Upper lobe of left lung (tissue), 6 donors: Measurements from ENCODE around the gene HEATR3. TPM values are rescaled to one million over a fixed set of nuclear protein-coding genes. Genes with fewer than 3 reads are reported as not detected.

ENCODE experiments used
- ATAC-seq, 2 donors: fragments of 200-7000 bp; cut with Tn5 transposase; one replicate each; pipeline ENCODE4 v1.9.1; 2022; ENCODE audit warnings: mild to moderate bottlenecking in 2 of 2, moderate library complexity in 2 of 2; ENCODE audit not compliant: low FRiP score in 2 of 2
- DNase-seq, 2 donors: peaks; one replicate each; pipeline ENCODE4 v3.0.0-alpha.2; 2019 to 2020
- H3K27ac ChIP-seq, 4 donors: fragments of 200-600 bp; sonication (generic); one replicate each; pipeline ENCODE4 v1.5.1; 2016 to 2019
- H3K27me3 ChIP-seq, 4 donors: fragments of 200-600 bp; sonication (generic); one replicate each; pipeline ENCODE4 v1.5.1; 2017 to 2019
- H3K36me3 ChIP-seq, 4 donors: fragments of 200-600 bp; sonication (generic); one replicate each; pipeline ENCODE4 v1.5.1; 2016 to 2019
- H3K4me1 ChIP-seq, 4 donors: fragments of 200-600 bp; sonication (generic); one replicate each; pipeline ENCODE4 v1.5.1; 2018 to 2019
- H3K4me3 ChIP-seq, 4 donors: fragments of 200-600 bp; sonication (generic); one replicate each; pipeline ENCODE4 v1.5.1; 2017 to 2019; ENCODE audit warnings: mild to moderate bottlenecking in 2 of 4, moderate library complexity in 1 of 4
- H3K9me3 ChIP-seq, 4 donors: fragments of 200-600 bp; sonication (generic); one replicate each; pipeline ENCODE4 v1.5.1; 2018 to 2019
- EP300 ChIP-seq, 4 donors: sonication (generic); formaldehyde crosslinking; IDR thresholded peaks; one replicate each; pipeline ENCODE4 v1.5.1; 2017; ENCODE audit warnings: antibody characterized with exemption in 4 of 4, control low read depth in 2 of 4
- POLR2A ChIP-seq, 4 donors: fragments of 450-650 bp; IDR thresholded peaks; one replicate each; pipeline ENCODE4 v1.5.1; 2016 to 2017; ENCODE audit warnings: antibody characterized with exemption in 4 of 4, mild to moderate bottlenecking in 2 of 4
- POLR2AphosphoS5 ChIP-seq, 2 donors: sonication (generic); formaldehyde crosslinking; IDR thresholded peaks; one replicate each; pipeline ENCODE4 v1.5.1; 2017; ENCODE audit warnings: antibody characterized with exemption in 2 of 2
- WGBS, 2 donors: methylation state at CpG; one replicate each; pipeline ENCODE4 v1.1.5; 2017 to 2018; 5-methylcytosine and 5-hydroxymethylcytosine counted together
- total RNA-seq, 6 donors: library from RNA; depleted of rRNA in 4 of 6; stranded (reverse); fragments of >200 nt in 4 of 6; gene quantifications; one replicate each; pipeline versions ENCODE4 v1.1.0 to v1.2.1, GENCODE V29; 2016 to 2021
- TF ChIP-seq, protein P1 (sequence below), 6 experiments: fragments of 450-650 bp in 4 of 6; fragments of 200-600 bp in 2 of 6; sonication (generic) in 2 of 6; IDR thresholded peaks; one replicate each; pipeline ENCODE4 v1.5.1; 2016 to 2019; ENCODE audit warnings: antibody characterized with exemption in 6 of 6
- donor health status: DM: no; HTN: no; CAD: no; lungs with moderate emphysema.
- donor health status: DM: no; HTN: yes; CAD: no; lungs with severe emphysema.

HEATR3 gene
- total RNA-seq, 6 donors from 2014 or later = 15.0 to 59.7 (median 25.1) TPM

DNA sequence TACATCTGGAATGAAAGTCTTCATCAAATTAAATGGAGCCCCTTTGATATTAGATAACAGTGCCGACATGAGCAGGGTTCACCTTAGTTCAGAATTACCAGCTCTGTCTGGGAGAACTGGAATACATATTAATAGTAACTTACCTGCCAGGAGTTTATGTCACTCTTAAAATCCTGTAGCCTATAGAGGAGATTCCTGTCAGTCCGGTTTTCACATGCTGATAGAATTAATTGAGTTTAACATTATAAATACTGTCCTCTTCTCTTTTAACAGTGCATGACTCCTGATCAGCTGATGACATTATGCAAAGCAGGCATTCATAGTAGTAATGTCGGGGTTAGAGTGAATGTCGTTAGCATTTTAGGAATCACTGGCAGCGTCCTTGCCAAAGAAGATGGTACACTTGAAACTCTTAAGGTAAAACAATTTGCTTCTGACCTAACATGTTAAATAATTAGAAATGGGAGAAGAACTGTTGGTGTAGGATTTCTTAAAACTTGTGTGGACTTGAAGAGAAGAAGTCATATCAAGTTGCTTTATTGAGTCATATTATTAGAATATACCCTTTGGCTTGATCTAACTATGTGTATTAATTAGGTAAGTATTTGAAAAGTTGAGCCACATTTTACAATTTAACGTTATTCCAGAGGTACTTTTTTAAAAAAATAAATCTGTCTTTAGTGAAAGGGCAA, 34.3 kb downstream of the HEATR3 start:
- DNase-seq (no peak), ATAC-seq (no peak)
- Histone ChIP-seq H3K4me1 (no peaks in the 10 kb centered on the region), H3K36me3 (peaks cover 14 to 68% (median 51%) of the 10 kb centered on the region in 4 donors), H3K4me3 (no peak overlapping the region), H3K27ac (no peak overlapping the region), H3K9me3 (no peaks in the 10 kb centered on the region), H3K27me3 (no peaks in the 10 kb centered on the region)
- WGBS, 2 donors = 82 to 89% methylated on average over 6 of the region's 6 CpGs
- TF ChIP-seq POLR2AphosphoS5 (IDR thresholded peaks at IDR 0.05) (no peak), POLR2A (IDR thresholded peaks at IDR 0.05) (no peak), EP300 (IDR thresholded peaks at IDR 0.05) (no peak)
- TF ChIP-seq, protein P1, sequence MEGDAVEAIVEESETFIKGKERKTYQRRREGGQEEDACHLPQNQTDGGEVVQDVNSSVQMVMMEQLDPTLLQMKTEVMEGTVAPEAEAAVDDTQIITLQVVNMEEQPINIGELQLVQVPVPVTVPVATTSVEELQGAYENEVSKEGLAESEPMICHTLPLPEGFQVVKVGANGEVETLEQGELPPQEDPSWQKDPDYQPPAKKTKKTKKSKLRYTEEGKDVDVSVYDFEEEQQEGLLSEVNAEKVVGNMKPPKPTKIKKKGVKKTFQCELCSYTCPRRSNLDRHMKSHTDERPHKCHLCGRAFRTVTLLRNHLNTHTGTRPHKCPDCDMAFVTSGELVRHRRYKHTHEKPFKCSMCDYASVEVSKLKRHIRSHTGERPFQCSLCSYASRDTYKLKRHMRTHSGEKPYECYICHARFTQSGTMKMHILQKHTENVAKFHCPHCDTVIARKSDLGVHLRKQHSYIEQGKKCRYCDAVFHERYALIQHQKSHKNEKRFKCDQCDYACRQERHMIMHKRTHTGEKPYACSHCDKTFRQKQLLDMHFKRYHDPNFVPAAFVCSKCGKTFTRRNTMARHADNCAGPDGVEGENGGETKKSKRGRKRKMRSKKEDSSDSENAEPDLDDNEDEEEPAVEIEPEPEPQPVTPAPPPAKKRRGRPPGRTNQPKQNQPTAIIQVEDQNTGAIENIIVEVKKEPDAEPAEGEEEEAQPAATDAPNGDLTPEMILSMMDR (IDR thresholded peaks at IDR 0.05) = no peak

DNA sequence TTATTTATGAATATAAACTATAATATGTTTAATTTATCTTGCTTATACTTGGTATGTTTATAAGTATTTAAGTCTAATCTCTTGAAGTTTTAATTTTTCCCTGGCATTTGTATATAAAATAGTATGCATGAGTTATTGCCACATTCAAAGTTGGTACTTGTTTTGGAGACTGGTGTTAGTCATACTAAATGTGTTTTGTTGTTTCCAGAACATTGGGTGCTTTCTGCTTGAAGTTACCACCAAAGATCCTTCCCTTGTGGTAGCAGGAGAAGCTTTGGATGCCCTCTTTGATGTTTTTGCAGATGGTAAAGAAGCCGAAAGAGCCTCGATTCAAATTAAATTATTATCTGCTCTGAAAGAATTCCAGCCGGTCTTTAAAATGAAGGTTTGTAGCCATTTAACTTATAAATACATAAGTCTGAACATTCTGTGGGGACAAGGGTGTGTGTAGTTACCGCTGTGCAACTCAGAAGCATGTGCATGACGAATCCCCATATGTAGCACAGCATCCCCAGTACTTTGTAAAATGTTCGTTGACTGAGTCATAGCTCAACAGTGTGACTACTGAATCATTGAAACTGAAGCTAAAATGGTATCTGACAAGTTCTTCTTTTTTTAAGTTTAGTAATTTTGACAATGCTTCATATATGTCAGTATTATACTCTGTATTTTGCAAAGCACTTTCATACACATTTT, 36.4 kb downstream of the HEATR3 start:
- peaks cover 14 to 71% (median 52%) of the 10 kb centered on the region in 4 donors for H3K36me3 ChIP-seq
- no peaks in the 10 kb centered on the region for H3K9me3 ChIP-seq
- no peak for ATAC-seq
- H3K27me3 ChIP-seq = no peaks in the 10 kb centered on the region
- H3K4me3 ChIP-seq = no peak overlapping the region
- WGBS, 2 donors = 90 to 98% methylated on average over 6 of the region's 6 CpGs
- H3K4me1 ChIP-seq = no peaks in the 10 kb centered on the region
- H3K27ac ChIP-seq = no peak overlapping the region
- TF ChIP-seq EP300 (IDR thresholded peaks at IDR 0.05) = no peak
- TF ChIP-seq, protein P1 (IDR thresholded peaks at IDR 0.05) = no peak
- TF ChIP-seq POLR2A (IDR thresholded peaks at IDR 0.05) = no peak
- no peak for TF ChIP-seq POLR2AphosphoS5 (IDR thresholded peaks at IDR 0.05)
- no peak for DNase-seq

DNA sequence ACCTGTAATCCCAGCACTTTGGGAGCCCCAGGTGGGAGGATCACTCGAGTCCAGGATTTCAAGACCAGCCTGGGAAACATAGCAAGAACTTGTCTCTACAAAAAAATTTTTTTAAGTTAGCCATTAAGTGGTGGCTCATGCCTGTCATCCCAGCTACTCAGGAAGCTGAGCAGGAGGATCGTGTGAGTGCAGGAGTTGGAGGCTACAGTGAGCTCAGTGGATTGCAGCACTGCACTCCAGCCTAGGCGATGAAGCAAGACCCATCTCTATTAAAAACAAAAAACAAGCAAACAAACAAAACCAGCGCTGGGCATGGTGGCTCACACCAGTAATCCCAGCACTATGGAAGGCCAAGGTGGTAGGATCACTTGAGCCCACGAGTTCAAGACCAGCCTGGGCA, 38.0 kb downstream of the HEATR3 start:
- no peak overlapping the region for H3K4me3 ChIP-seq
- no peaks in the 10 kb centered on the region for H3K27me3 ChIP-seq
- ATAC-seq = no peak
- H3K9me3 ChIP-seq = no peaks in the 10 kb centered on the region
- WGBS, 2 donors = 74 to 85% methylated on average over 5 of the region's 5 CpGs
- TF ChIP-seq, protein P1 (IDR thresholded peaks at IDR 0.05) = no peak
- no peak for TF ChIP-seq EP300 (IDR thresholded peaks at IDR 0.05)
- no peak for TF ChIP-seq POLR2AphosphoS5 (IDR thresholded peaks at IDR 0.05)
- TF ChIP-seq POLR2A (IDR thresholded peaks at IDR 0.05) = no peak
- H3K36me3 ChIP-seq = peaks cover 14 to 71% (median 52%) of the 10 kb centered on the region in 4 donors
- no peak overlapping the region for H3K27ac ChIP-seq
- no peaks in the 10 kb centered on the region for H3K4me1 ChIP-seq
- no peak for DNase-seq

DNA sequence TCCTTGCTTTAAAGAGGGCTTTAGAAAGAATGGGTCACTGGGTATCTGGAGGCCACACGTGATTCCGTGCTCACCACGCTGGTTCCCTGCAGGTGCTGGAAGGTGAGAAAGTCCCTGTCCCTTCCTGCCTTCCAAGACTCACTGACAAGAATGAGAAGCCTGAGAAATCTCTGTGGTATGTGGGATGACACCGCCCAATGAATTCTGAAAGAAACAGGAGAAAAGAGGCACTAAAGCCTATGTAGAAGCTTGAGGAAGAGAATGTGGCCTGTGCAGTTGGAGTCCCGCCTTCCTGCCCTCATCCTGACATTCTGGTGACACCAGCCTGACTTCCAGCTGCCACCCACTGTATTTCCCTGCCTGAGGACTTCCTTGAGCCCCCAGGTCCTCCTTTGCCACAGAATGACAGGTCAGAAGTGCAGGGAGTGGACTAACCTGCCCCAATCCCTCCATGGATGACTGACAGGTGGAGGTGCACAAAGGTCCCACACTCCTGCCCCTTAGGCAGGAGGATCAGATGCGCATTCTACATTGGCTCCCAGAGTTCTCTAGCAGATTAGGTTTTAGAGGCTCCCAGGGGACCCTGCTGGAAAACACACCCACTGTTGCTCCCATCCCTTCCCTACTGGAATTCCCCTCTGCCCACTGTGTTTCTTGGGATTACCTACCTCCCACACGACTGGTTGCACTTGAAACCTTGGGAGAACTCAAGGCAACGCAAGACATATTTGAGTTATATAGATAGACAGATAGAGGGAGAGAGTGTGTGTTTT, 48.8 kb downstream of the HEATR3 start:
- no peaks in the 10 kb centered on the region for H3K27me3 ChIP-seq
- no peaks in the 10 kb centered on the region for H3K9me3 ChIP-seq
- WGBS, 2 donors = 89 to 90% methylated on average over 7 to 8 of the region's 8 CpGs
- H3K36me3 ChIP-seq = no peaks in the 10 kb centered on the region
- H3K4me1 ChIP-seq = no peaks in the 10 kb centered on the region
- TF ChIP-seq, protein P1 (IDR thresholded peaks at IDR 0.05) = no peak
- TF ChIP-seq POLR2A (IDR thresholded peaks at IDR 0.05) = no peak
- TF ChIP-seq EP300 (IDR thresholded peaks at IDR 0.05) = no peak
- no peak for TF ChIP-seq POLR2AphosphoS5 (IDR thresholded peaks at IDR 0.05)
- no peak overlapping the region for H3K27ac ChIP-seq
- no peak for ATAC-seq
- no peak for DNase-seq
- no peak overlapping the region for H3K4me3 ChIP-seq
